HepG2 (cell line): ENCODE measurements around the gene GALNT9. TPM values are rescaled to one million over a fixed set of nuclear protein-coding genes. Genes with fewer than 3 reads are reported as not detected.
A peak's percentile ranks its signal among the peaks of the same experiment; 100 is the strongest.

Experiments used
- ATAC-seq: fragments of 200-7000 bp; cut with Tn5 transposase; 3 replicates; pipeline ENCODE4 v1.9.1; 2020; ENCODE audit warnings: mild to moderate bottlenecking, moderate library complexity
- BruUV-seq: library from RNA; stranded (reverse); fragments of 400-500 nt; replicated peaks from 2 replicates; lab custom pipeline; 2021; lab: Mats Ljungman, UMichigan
- CTCF ChIA-PET: fragments of 300-600 bp; formaldehyde crosslinking; extraction: SDS; loops from one replicate; lab custom pipeline; 2021; ENCODE audit warnings: low total read pairs, inconsistent platforms, low intra/inter-chr PET ratio; lab: Yijun Ruan, JAX
- POLR2A ChIA-PET: fragments of 350-600 bp; sonication (Branson Sonifier 250); formaldehyde crosslinking; loops from one replicate; lab custom pipeline; 2020; ENCODE audit warnings: antibody characterized with exemption, inconsistent platforms; lab: Yijun Ruan, JAX
- DNase-seq: peaks from one replicate; pipeline ENCODE4 v3.0.0-alpha.2; 2015; ENCODE audit warnings: low spot score
- FAIRE-seq: peaks from 3 replicates; lab custom pipeline; 2011; peaks lifted over from hg19 to GRCh38; lab: Jason Lieb, UNC
- H2AFZ ChIP-seq: one replicate; pipeline ENCODE4 v1.6.1; 2011; ENCODE audit warnings: low read length, inconsistent platforms
- H3K27ac ChIP-seq: fragments of 300-600 bp; 3 replicates; pipeline ENCODE4 v1.8.0; 2011; ENCODE audit warnings: mixed run types, mild to moderate bottlenecking, mixed read lengths, low read length, inconsistent platforms; ENCODE audit not compliant: insufficient read depth; ENCODE audit errors: extremely low read length
- H3K27me3 ChIP-seq, 2 experiments: fragments of 200-600 bp in 1 of 2; 2 replicates in 1 of 2; 3 replicates in 1 of 2; pipeline versions ENCODE4 v1.6.0 to v1.8.0; 2011; ENCODE audit warnings: low read length in 2 of 2, mild to moderate bottlenecking in 2 of 2, moderate library complexity in 2 of 2, inconsistent platforms in 1 of 2; ENCODE audit not compliant: insufficient read depth in 2 of 2, control insufficient read depth in 1 of 2
- H3K36me3 ChIP-seq, 2 experiments: fragments of 200-600 bp in 1 of 2; replicated peaks in 1 of 2; 2 replicates in 1 of 2; 3 replicates in 1 of 2; pipeline versions ENCODE4 v1.5.1 to v1.8.0; 2011; ENCODE audit warnings: low read length in 2 of 2, inconsistent platforms in 1 of 2; ENCODE audit not compliant: insufficient read depth in 2 of 2, control insufficient read depth in 1 of 2
- H3K4me1 ChIP-seq: 2 replicates; pipeline ENCODE4 v1.5.1; 2012; ENCODE audit warnings: low read length, inconsistent platforms; ENCODE audit not compliant: insufficient read depth
- H3K4me2 ChIP-seq: 2 replicates; pipeline ENCODE4 v1.6.0; 2011; ENCODE audit warnings: low read depth, low read length, inconsistent platforms
- H3K4me3 ChIP-seq, 3 experiments: fragments of 200-600 bp in 1 of 3; sonication (generic), shearing (Covaris generic) in 1 of 3; replicated peaks in 1 of 3; 2 replicates each; pipeline ENCODE4 v1.5.1; 2011 to 2016; ENCODE audit warnings: low read length in 3 of 3, inconsistent platforms in 2 of 3, low read depth in 2 of 3, mild to moderate bottlenecking in 2 of 3, control low read depth in 1 of 3, mixed read lengths in 1 of 3; ENCODE audit not compliant: insufficient read depth in 1 of 3
- H3K79me2 ChIP-seq: one replicate; pipeline ENCODE4 v1.6.1; 2011; ENCODE audit warnings: low read length, inconsistent platforms; ENCODE audit not compliant: insufficient read depth
- H3K9ac ChIP-seq: 2 replicates; pipeline ENCODE4 v1.6.0; 2011; ENCODE audit warnings: mild to moderate bottlenecking, low read depth, low read length, inconsistent platforms; ENCODE audit not compliant: insufficient read depth
- H3K9me3 ChIP-seq: 2 replicates; pipeline ENCODE4 v1.5.1; 2012; ENCODE audit warnings: mild to moderate bottlenecking, low read length
- H4K20me1 ChIP-seq: 2 replicates; pipeline ENCODE4 v1.6.0; 2011; ENCODE audit warnings: inconsistent platforms, mild to moderate bottlenecking, low read length, moderate library complexity; ENCODE audit not compliant: insufficient read depth
- ATF5 ChIP-seq: sonication (generic); formaldehyde crosslinking; IDR thresholded peaks from 2 replicates; pipeline ENCODE4 v1.4.0; 2020; ENCODE audit warnings: mild to moderate bottlenecking, low read depth, missing genetic modification reagents
- BRCA1 ChIP-seq: sonication (generic); formaldehyde crosslinking; IDR thresholded peaks from 2 replicates; pipeline ENCODE4 v1.4.0; 2020; ENCODE audit warnings: missing genetic modification reagents
- CBFB ChIP-seq: sonication (generic); formaldehyde crosslinking; IDR thresholded peaks from 2 replicates; pipeline ENCODE4 v1.4.0; 2020; ENCODE audit warnings: missing genetic modification reagents
- E2F2 ChIP-seq: sonication (generic); formaldehyde crosslinking; IDR thresholded peaks from 2 replicates; pipeline ENCODE4 v1.4.0; 2020; ENCODE audit warnings: missing genetic modification reagents, borderline replicate concordance
- GLI4 ChIP-seq: sonication (generic); formaldehyde crosslinking; IDR thresholded peaks from 2 replicates; pipeline ENCODE4 v1.5.1; 2020; ENCODE audit warnings: missing genetic modification reagents, mild to moderate bottlenecking, moderate library complexity, borderline replicate concordance
- HOXA9 ChIP-seq: sonication (generic); formaldehyde crosslinking; IDR thresholded peaks from 2 replicates; pipeline ENCODE4 v1.8.1; 2022; ENCODE audit warnings: missing genetic modification reagents, mild to moderate bottlenecking, moderate library complexity, borderline replicate concordance
- MTA3 ChIP-seq: sonication (generic); formaldehyde crosslinking; IDR thresholded peaks from 2 replicates; pipeline ENCODE4 v1.4.0; 2020; ENCODE audit warnings: missing genetic modification reagents
- MZF1 ChIP-seq: sonication (generic); formaldehyde crosslinking; IDR thresholded peaks from 2 replicates; pipeline ENCODE4 v1.8.1; 2023; ENCODE audit warnings: mild to moderate bottlenecking, missing genetic modification reagents, borderline replicate concordance
- RBAK ChIP-seq: sonication (generic); formaldehyde crosslinking; IDR thresholded peaks from 2 replicates; pipeline ENCODE4 v1.5.1; 2020; ENCODE audit warnings: mild to moderate bottlenecking, missing genetic modification reagents
- RFX5 ChIP-seq: IDR thresholded peaks from 2 replicates; pipeline ENCODE4 v1.6.1; 2011; ENCODE audit warnings: low read depth, low read length, improper control_type of control experiment
- SMAD1 ChIP-seq: sonication (generic); formaldehyde crosslinking; IDR thresholded peaks from 2 replicates; pipeline ENCODE4 v1.4.0; 2020; ENCODE audit warnings: missing genetic modification reagents, low read depth, mild to moderate bottlenecking, borderline replicate concordance
- THAP7 ChIP-seq: sonication (generic); formaldehyde crosslinking; IDR thresholded peaks from 2 replicates; pipeline ENCODE4 v1.8.1; 2023; ENCODE audit warnings: mild to moderate bottlenecking, missing genetic modification reagents
- ZFP62 ChIP-seq: sonication (generic); formaldehyde crosslinking; IDR thresholded peaks from 2 replicates; pipeline ENCODE4 v1.4.0; 2020; ENCODE audit warnings: missing genetic modification reagents
- ZNF138 ChIP-seq: sonication (generic); formaldehyde crosslinking; IDR thresholded peaks from 2 replicates; pipeline ENCODE4 v1.5.0; 2020; ENCODE audit warnings: mild to moderate bottlenecking, low read depth, missing genetic modification reagents
- ZNF276 ChIP-seq: sonication (generic); formaldehyde crosslinking; IDR thresholded peaks from 2 replicates; pipeline ENCODE4 v1.4.0; 2020; ENCODE audit warnings: mild to moderate bottlenecking, low read depth, missing genetic modification reagents
- ZNF331 ChIP-seq: sonication (generic); formaldehyde crosslinking; IDR thresholded peaks from 2 replicates; pipeline ENCODE4 v1.4.0; 2020; ENCODE audit warnings: missing genetic modification reagents
- ZNF333 ChIP-seq: sonication (generic); formaldehyde crosslinking; IDR thresholded peaks from 2 replicates; pipeline ENCODE4 v1.4.0; 2020; ENCODE audit warnings: mild to moderate bottlenecking, missing genetic modification reagents, borderline replicate concordance
- ZNF430 ChIP-seq: sonication (generic); formaldehyde crosslinking; IDR thresholded peaks from 2 replicates; pipeline ENCODE4 v1.9.0; 2021; ENCODE audit warnings: mild to moderate bottlenecking, missing genetic modification reagents
- ZNF616 ChIP-seq: sonication (generic); formaldehyde crosslinking; IDR thresholded peaks from 2 replicates; pipeline ENCODE4 v1.5.0; 2020; ENCODE audit warnings: low read depth, mild to moderate bottlenecking, missing genetic modification reagents
- WGBS: methylation state at CpG from one replicate; pipeline ENCODE4 v1.1.6; 2017; ENCODE audit warnings: low lambda C conversion rate; 5-methylcytosine and 5-hydroxymethylcytosine counted together
- in situ Hi-C: cut with HindIII; loops from 2 replicates; pipeline ENCODE4 v1.10.0; 2017; ENCODE audit warnings: low pct_unique_long_range_greater_than_20kb; ENCODE audit not compliant: extremely low pct_ligation_motif_present
- intact Hi-C: fragments of 100-400 bp; cut with micrococcal nuclease; formaldehyde crosslinking; loops from one replicate; pipeline ENCODE4 v1.10.0; 2022; ENCODE audit not compliant: unreplicated experiment
- polyA plus RNA-seq, 8 experiments: library from polyadenylated mRNA; depleted of rRNA in 3 of 8; stranded (reverse) in 7 of 8; unstranded in 1 of 8; fragments of >200 nt; fragmentation: Illumina TruSeq in 4 of 8; extraction: Trizol in 4 of 8; gene quantifications; 2 replicates each; pipeline versions ENCODE4 v1.2.1 to v1.2.3, GENCODE V29; 2011 to 2016; ENCODE audit warnings: low read depth in 4 of 8, missing spikeins in 1 of 8, mixed read lengths in 1 of 8; ENCODE audit not compliant: insufficient read depth in 1 of 8
- total RNA-seq, 5 experiments: library from RNA; depleted of rRNA; stranded (reverse); fragments of >200 nt; fragmentation: Illumina TruSeq; extraction: Trizol; gene quantifications; 2 replicates each; pipeline ENCODE4 v1.2.3, GENCODE V29; 2016; ENCODE audit warnings: low read depth in 1 of 5

GALNT9 gene
- total and polyA plus RNA-seq, 2 of the 13 experiments (the other 11 are each of a cell fraction or from before 2014, with no cell fraction given): 0.04 TPM; not detected in 1

GRCh38 chr12:132209619-132210222 lies 119.7 kb downstream of the GALNT9 start (continued):
- TF ChIP-seq BRCA1 (CRISPR knock-in tag): no peak
- TF ChIP-seq HOXA9 (CRISPR knock-in tag): no peak
- TF ChIP-seq RFX5: no peak
- TF ChIP-seq RBAK (CRISPR knock-in tag): no peak
- TF ChIP-seq THAP7 (CRISPR knock-in tag): no peak
- no peak for TF ChIP-seq ZNF138 (CRISPR knock-in tag)
- no peak for TF ChIP-seq GLI4 (CRISPR knock-in tag)
- TF ChIP-seq ZNF616 (CRISPR knock-in tag): no peak

GRCh38 chr12:132208153-132208823 lies 121.1 kb downstream of the GALNT9 start:
- no peaks in the 10 kb centered on the region for H3K79me2 ChIP-seq
- no peak overlapping the region for H3K27ac ChIP-seq
- 67% methylated on average over 3 of the region's 15 CpGs for WGBS
- no peaks in the 10 kb centered on the region for H3K36me3 ChIP-seq
- H3K9me3 ChIP-seq: no peaks in the 10 kb centered on the region
- no peaks in the 10 kb centered on the region for H3K4me1 ChIP-seq
- intact Hi-C loops (no loop called here), in situ Hi-C loops (no loop called here)
- ChIA-PET CTCF (no interaction called here), POLR2A (no interaction called here)
- peaks cover 19 to 76% of the 10 kb centered on the region in 2 experiments for H3K27me3 ChIP-seq
- H3K4me2 ChIP-seq: no peak overlapping the region
- no peak overlapping the region for H3K9ac ChIP-seq
- no peak for ATAC-seq
- FAIRE-seq: no peak
- peaks cover 3% of the 10 kb centered on the region; the same call in 1 of the 2 replicates for H4K20me1 ChIP-seq
- no peak overlapping the region for H3K4me3 ChIP-seq
- BruUV-seq: no TSS peak
- DNase-seq: no peak
- no peak overlapping the region for H2AFZ ChIP-seq
- no peak for TF ChIP-seq E2F2
- TF ChIP-seq ZNF331 (CRISPR knock-in tag): peak; percentile 87
- TF ChIP-seq SMAD1 (CRISPR knock-in tag): no peak
- no peak for TF ChIP-seq ZNF276
- no peak for TF ChIP-seq MTA3 (CRISPR knock-in tag)
- TF ChIP-seq ATF5 (CRISPR knock-in tag): no peak
- no peak for TF ChIP-seq MZF1
- TF ChIP-seq ZFP62 (CRISPR knock-in tag): no peak
- no peak for TF ChIP-seq ZNF430 (CRISPR knock-in tag)
- no peak for TF ChIP-seq CBFB (CRISPR knock-in tag)
- TF ChIP-seq ZNF333 (CRISPR knock-in tag): peak; percentile 83
